ENCODE results near the gene DGLUCY. TPM values are rescaled to one million over a fixed set of nuclear protein-coding genes. Genes with fewer than 3 reads are reported as not detected.

The DGLUCY gene
- total RNA-seq, 1 donor from 2014 or later: 20.0 TPM

- H3K36me3 ChIP-seq (ENCODE audit: insufficient read depth, low read length): no peaks in the 10 kb centered on the region
- H3K4me3 ChIP-seq (ENCODE audit: insufficient read depth, low read depth, low read length): no peak overlapping the region
- H3K27me3 ChIP-seq (ENCODE audit: insufficient read depth, low read length): peaks cover 44% of the 10 kb centered on the region
- FAIRE-seq: no peak
- no peaks in the 10 kb centered on the region for H3K9me3 ChIP-seq (ENCODE audit: insufficient read depth, low read depth, low read length)
- H3K4me2 ChIP-seq (ENCODE audit: low read length): no peak overlapping the region
- H3K36me3 Mint-ChIP-seq (ENCODE audit: low read depth, unreplicated experiment): peaks cover 10% of the 10 kb centered on the region
- peaks cover 9% of the 10 kb centered on the region for H3K4me1 ChIP-seq (ENCODE audit: insufficient read depth, low read length)
- H3K79me2 ChIP-seq (ENCODE audit: insufficient read depth, low read length): no peaks in the 10 kb centered on the region
- no peaks in the 10 kb centered on the region for H3K27me3 Mint-ChIP-seq (ENCODE audit: low read depth, unreplicated experiment)
- no peak for TF ChIP-seq EZH2 (IDR thresholded peaks at IDR 0.05; ENCODE audit: insufficient read depth, low read length)
- no peaks in the 10 kb centered on the region for H3K9me3 Mint-ChIP-seq (ENCODE audit: unreplicated experiment)
- no peak for DNase-seq (ENCODE audit: low read depth)
- H3K4me1 Mint-ChIP-seq (ENCODE audit: low read depth, unreplicated experiment): peaks cover 8% of the 10 kb centered on the region
- no peak overlapping the region for H3K27ac ChIP-seq (ENCODE audit: low read depth, low read length)
- no peak overlapping the region for H3K9ac ChIP-seq (ENCODE audit: low read length)
- no peak overlapping the region for H3K4me3 Mint-ChIP-seq (ENCODE audit: unreplicated experiment)
- peaks cover 9% of the 10 kb centered on the region for H4K20me1 ChIP-seq (ENCODE audit: insufficient read depth, low read length)
- H2AFZ ChIP-seq (ENCODE audit: low read depth, low read length): no peak overlapping the region
- no peak overlapping the region for H3K27ac Mint-ChIP-seq (ENCODE audit: unreplicated experiment)
These were observed 45.3 kb downstream of the DGLUCY start for GRCh38 chr14:91159182-91159581.

DNA sequence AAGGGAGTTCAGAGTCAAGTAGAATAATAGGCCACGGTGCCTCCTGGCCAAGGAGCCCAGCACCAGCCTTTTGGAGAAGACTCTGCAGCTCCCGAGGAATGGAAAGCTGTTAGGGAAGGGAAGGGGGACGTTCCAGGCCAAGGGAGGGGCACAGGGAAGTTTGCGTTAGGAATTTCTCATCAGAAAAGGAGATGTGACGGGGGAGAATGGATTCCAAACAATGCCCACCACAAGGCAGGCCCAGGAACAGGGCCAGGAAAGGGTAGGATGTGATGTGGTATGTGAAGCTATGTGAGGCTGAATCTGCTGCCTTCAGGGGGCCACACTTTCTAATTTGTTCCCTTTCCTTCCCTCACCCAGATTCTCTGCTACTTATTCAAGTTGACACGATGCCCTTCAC is 46.0 kb downstream of the DGLUCY start:
- Histone ChIP-seq H3K4me2 (ENCODE audit: low read length) (no peak overlapping the region), H3K27ac (ENCODE audit: low read depth, low read length) (no peak overlapping the region), H3K79me2 (ENCODE audit: insufficient read depth, low read length) (no peaks in the 10 kb centered on the region), H3K9me3 (ENCODE audit: insufficient read depth, low read depth, low read length) (no peaks in the 10 kb centered on the region), H4K20me1 (ENCODE audit: insufficient read depth, low read length) (peaks cover 4% of the 10 kb centered on the region), H3K9ac (ENCODE audit: low read length) (no peak overlapping the region), H2AFZ (ENCODE audit: low read depth, low read length) (no peak overlapping the region), H3K27me3 (ENCODE audit: insufficient read depth, low read length) (peaks cover 39% of the 10 kb centered on the region), H3K36me3 (ENCODE audit: insufficient read depth, low read length) (no peaks in the 10 kb centered on the region), H3K4me1 (ENCODE audit: insufficient read depth, low read length) (peaks cover 6% of the 10 kb centered on the region), H3K4me3 (ENCODE audit: insufficient read depth, low read depth, low read length) (no peak overlapping the region)
- Mint-ChIP-seq H3K36me3 (ENCODE audit: low read depth, unreplicated experiment) (peaks cover 12% of the 10 kb centered on the region), H3K9me3 (ENCODE audit: unreplicated experiment) (no peaks in the 10 kb centered on the region), H3K27me3 (ENCODE audit: low read depth, unreplicated experiment) (no peaks in the 10 kb centered on the region), H3K4me3 (ENCODE audit: unreplicated experiment) (no peak overlapping the region), H3K27ac (ENCODE audit: unreplicated experiment) (peak overlapping the region; percentile 50), H3K4me1 (ENCODE audit: low read depth, unreplicated experiment) (peaks cover 3% of the 10 kb centered on the region)
- DNase-seq (ENCODE audit: low read depth) (peak; percentile 43), FAIRE-seq (no peak)
- TF ChIP-seq EZH2 (IDR thresholded peaks at IDR 0.05; ENCODE audit: insufficient read depth, low read length) (no peak), CTCF (IDR thresholded peaks at IDR 0.05; ENCODE audit: insufficient read depth, low read depth, low read length) (no peak)

DNA sequence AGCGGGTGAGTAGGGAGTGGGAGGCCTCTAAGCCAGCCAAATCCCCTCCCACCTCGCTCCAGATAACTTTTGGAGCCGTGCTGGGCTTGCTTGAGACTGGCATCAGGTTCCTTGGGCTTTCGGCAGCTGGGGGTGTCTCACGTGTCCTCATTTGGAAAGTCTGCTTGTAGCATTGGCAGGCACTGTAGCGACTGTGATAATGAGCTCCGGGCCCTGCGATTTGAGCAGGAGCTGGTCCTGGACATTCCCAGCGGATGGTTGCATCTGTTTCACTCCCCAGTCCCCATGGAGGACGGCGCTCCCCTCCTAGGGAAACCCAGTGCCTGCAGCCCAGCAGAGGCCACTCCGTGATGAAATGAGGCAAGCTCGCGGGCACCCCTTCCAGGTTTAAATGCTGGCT is 49.4 kb downstream of the DGLUCY start:
- Histone ChIP-seq H3K27ac (ENCODE audit: low read depth, low read length) (no peak overlapping the region), H3K4me2 (ENCODE audit: low read length) (no peak overlapping the region), H3K4me3 (ENCODE audit: insufficient read depth, low read depth, low read length) (no peak overlapping the region), H3K9ac (ENCODE audit: low read length) (no peak overlapping the region), H3K36me3 (ENCODE audit: insufficient read depth, low read length) (no peaks in the 10 kb centered on the region), H3K9me3 (ENCODE audit: insufficient read depth, low read depth, low read length) (no peaks in the 10 kb centered on the region), H3K4me1 (ENCODE audit: insufficient read depth, low read length) (no peaks in the 10 kb centered on the region), H2AFZ (ENCODE audit: low read depth, low read length) (no peak overlapping the region), H4K20me1 (ENCODE audit: insufficient read depth, low read length) (no peaks in the 10 kb centered on the region), H3K79me2 (ENCODE audit: insufficient read depth, low read length) (no peaks in the 10 kb centered on the region), H3K27me3 (ENCODE audit: insufficient read depth, low read length) (peaks cover 22% of the 10 kb centered on the region)
- no peak for TF ChIP-seq CTCF (IDR thresholded peaks at IDR 0.05; ENCODE audit: insufficient read depth, low read depth, low read length)
- no peak for TF ChIP-seq EZH2 (IDR thresholded peaks at IDR 0.05; ENCODE audit: insufficient read depth, low read length)
- no peak for DNase-seq (ENCODE audit: low read depth)
- Mint-ChIP-seq H3K27me3 (ENCODE audit: low read depth, unreplicated experiment) (no peaks in the 10 kb centered on the region), H3K9me3 (ENCODE audit: unreplicated experiment) (no peaks in the 10 kb centered on the region), H3K27ac (ENCODE audit: unreplicated experiment) (no peak overlapping the region), H3K36me3 (ENCODE audit: low read depth, unreplicated experiment) (peaks cover 18% of the 10 kb centered on the region), H3K4me3 (ENCODE audit: unreplicated experiment) (no peak overlapping the region), H3K4me1 (ENCODE audit: low read depth, unreplicated experiment) (no peaks in the 10 kb centered on the region)
- no peak for FAIRE-seq
